Erythroblast (primary cell): ENCODE data around the gene ALDOB.

Source experiments
- GATA1 ChIP-seq: IDR thresholded peaks from 2 replicates; pipeline ENCODE4 v1.6.1; 2011; ENCODE audit warnings: low read depth, mild to moderate bottlenecking, control low read depth, low read length, moderate library complexity
- POLR2A ChIP-seq: IDR thresholded peaks from 2 replicates; pipeline ENCODE4 v1.6.1; 2011; ENCODE audit warnings: mild to moderate bottlenecking, low read length

DNA sequence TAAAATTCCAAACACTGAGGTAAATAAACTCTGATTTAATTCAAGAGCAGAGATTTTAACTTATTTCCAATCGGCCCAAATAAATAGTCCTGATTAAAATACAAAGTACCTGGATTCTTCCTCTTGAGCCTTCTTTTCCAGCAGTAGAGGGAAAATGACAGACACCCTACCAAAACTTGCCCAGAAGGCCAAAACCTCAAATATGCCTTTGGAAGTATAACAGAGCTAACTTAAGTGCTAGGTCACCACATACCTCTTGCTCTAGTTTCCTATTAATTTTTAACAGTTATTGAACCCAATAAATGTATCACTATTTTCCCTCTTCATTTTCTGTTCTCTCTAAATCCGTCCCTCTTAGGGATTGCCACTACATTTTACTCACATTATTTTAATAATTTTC lies 52.2 kb downstream of the ALDOB start:
- TF ChIP-seq POLR2A (no peak), GATA1 (no peak)
